HepG2 (cell line): ENCODE data around the gene ANKRD31.

ENCODE experiments used
- FOXJ3 ChIP-seq: sonication (generic); formaldehyde crosslinking; IDR thresholded peaks from 2 replicates; pipeline ENCODE4 v1.4.0; 2020; ENCODE audit warnings: missing genetic modification reagents, mild to moderate bottlenecking, borderline replicate concordance
- HNRNPH1 ChIP-seq: fragments of 200-400 bp; formaldehyde crosslinking; optimal IDR thresholded peaks from 2 replicates; pipeline ENCODE3; 2017; ENCODE audit warnings: mild to moderate bottlenecking, low read depth, low read length
- HOXA9 ChIP-seq: sonication (generic); formaldehyde crosslinking; IDR thresholded peaks from 2 replicates; pipeline ENCODE4 v1.8.1; 2022; ENCODE audit warnings: missing genetic modification reagents, mild to moderate bottlenecking, moderate library complexity, borderline replicate concordance
- MYC ChIP-seq: sonication (generic); formaldehyde crosslinking; IDR thresholded peaks from 2 replicates; pipeline ENCODE4 v1.9.0; 2021; ENCODE audit warnings: missing genetic modification reagents, borderline replicate concordance
- ONECUT2 ChIP-seq: sonication (generic); formaldehyde crosslinking; IDR thresholded peaks from 2 replicates; pipeline ENCODE4 v1.4.0; 2020; ENCODE audit warnings: missing genetic modification reagents
- PITX1 ChIP-seq: sonication (generic); formaldehyde crosslinking; IDR thresholded peaks from 2 replicates; pipeline ENCODE4 v1.5.1; 2020; ENCODE audit warnings: mild to moderate bottlenecking, missing genetic modification reagents
- RFX5 ChIP-seq: IDR thresholded peaks from 2 replicates; pipeline ENCODE4 v1.6.1; 2011; ENCODE audit warnings: low read depth, low read length, improper control_type of control experiment
- RNF219 ChIP-seq: sonication (generic); formaldehyde crosslinking; IDR thresholded peaks from 2 replicates; pipeline ENCODE4 v1.5.0; 2020; ENCODE audit warnings: mild to moderate bottlenecking, missing genetic modification reagents
- ZFX ChIP-seq: sonication (generic); formaldehyde crosslinking; IDR thresholded peaks from 2 replicates; pipeline ENCODE4 v1.4.0; 2020; ENCODE audit warnings: mild to moderate bottlenecking, low read depth, missing genetic modification reagents, moderate library complexity
- ZNF275 ChIP-seq: sonication (generic); formaldehyde crosslinking; IDR thresholded peaks from 2 replicates; pipeline ENCODE4 v1.8.0; 2022; ENCODE audit warnings: missing genetic modification reagents, mild to moderate bottlenecking, inconsistent platforms, borderline replicate concordance
- ZNF510 ChIP-seq: sonication (generic); formaldehyde crosslinking; IDR thresholded peaks from 2 replicates; pipeline ENCODE4 v1.4.0; 2020; ENCODE audit warnings: low read depth, mild to moderate bottlenecking, missing genetic modification reagents
- ZNF513 ChIP-seq: sonication (generic); formaldehyde crosslinking; conservative IDR thresholded peaks from 2 replicates; pipeline ENCODE4 v1.5.0; 2020; ENCODE audit warnings: missing genetic modification reagents
- TF ChIP-seq, protein P1 (sequence below): sonication (generic); formaldehyde crosslinking; IDR thresholded peaks from 2 replicates; pipeline ENCODE4 v1.5.0; 2020; ENCODE audit warnings: mild to moderate bottlenecking, missing genetic modification reagents, moderate library complexity

- TF ChIP-seq ZNF275 (CRISPR knock-in tag) (no peak), FOXJ3 (CRISPR knock-in tag) (no peak), RFX5 (no peak), HNRNPH1 (no peak), ZNF510 (no peak), ZNF513 (CRISPR knock-in tag) (no peak), MYC (no peak), ZFX (CRISPR knock-in tag) (no peak), PITX1 (no peak), ONECUT2 (CRISPR knock-in tag) (no peak), HOXA9 (CRISPR knock-in tag) (no peak), RNF219 (CRISPR knock-in tag) (no peak)
- TF ChIP-seq, protein P1, sequence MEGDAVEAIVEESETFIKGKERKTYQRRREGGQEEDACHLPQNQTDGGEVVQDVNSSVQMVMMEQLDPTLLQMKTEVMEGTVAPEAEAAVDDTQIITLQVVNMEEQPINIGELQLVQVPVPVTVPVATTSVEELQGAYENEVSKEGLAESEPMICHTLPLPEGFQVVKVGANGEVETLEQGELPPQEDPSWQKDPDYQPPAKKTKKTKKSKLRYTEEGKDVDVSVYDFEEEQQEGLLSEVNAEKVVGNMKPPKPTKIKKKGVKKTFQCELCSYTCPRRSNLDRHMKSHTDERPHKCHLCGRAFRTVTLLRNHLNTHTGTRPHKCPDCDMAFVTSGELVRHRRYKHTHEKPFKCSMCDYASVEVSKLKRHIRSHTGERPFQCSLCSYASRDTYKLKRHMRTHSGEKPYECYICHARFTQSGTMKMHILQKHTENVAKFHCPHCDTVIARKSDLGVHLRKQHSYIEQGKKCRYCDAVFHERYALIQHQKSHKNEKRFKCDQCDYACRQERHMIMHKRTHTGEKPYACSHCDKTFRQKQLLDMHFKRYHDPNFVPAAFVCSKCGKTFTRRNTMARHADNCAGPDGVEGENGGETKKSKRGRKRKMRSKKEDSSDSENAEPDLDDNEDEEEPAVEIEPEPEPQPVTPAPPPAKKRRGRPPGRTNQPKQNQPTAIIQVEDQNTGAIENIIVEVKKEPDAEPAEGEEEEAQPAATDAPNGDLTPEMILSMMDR (CRISPR knock-in tag): no peak
Measured at GRCh38 chr5:75053054-75053303, 183.7 kb downstream of the ANKRD31 start.
